K562 (cell line): ENCODE data around the gene PHF12.

Experiments used
- ATF6 ChIP-seq: sonication (generic); formaldehyde crosslinking; IDR thresholded peaks from 2 replicates; pipeline ENCODE4 v1.4.0; 2020; ENCODE audit warnings: mild to moderate bottlenecking, missing genetic modification reagents
- CTCF ChIP-seq, 3 experiments: IDR thresholded peaks in 2 of 3; conservative IDR thresholded peaks in 1 of 3; 2 replicates each; pipeline ENCODE4 v1.5.1; 2011 to 2012; ENCODE audit warnings: low read length in 3 of 3, mild to moderate bottlenecking in 3 of 3, control low read depth in 2 of 3, improper control_type of control experiment in 1 of 3, inconsistent platforms in 1 of 3, low read depth in 1 of 3, mixed read lengths in 1 of 3, moderate library complexity in 1 of 3; ENCODE audit not compliant: insufficient read depth in 2 of 3
- ETV6 ChIP-seq, 3 experiments: fragments of 150-350 bp in 1 of 3; sonication (generic) in 1 of 3; formaldehyde crosslinking in 1 of 3; IDR thresholded peaks; 2 replicates each; pipeline versions ENCODE4 v1.6.1 to v1.8.0; 2014 to 2022; ENCODE audit warnings: borderline replicate concordance in 2 of 3, low read depth in 2 of 3, antibody characterized with exemption in 1 of 3, low read length in 1 of 3, mild to moderate bottlenecking in 1 of 3, missing genetic modification reagents in 1 of 3
- HBP1 ChIP-seq: fragments of 450-650 bp; formaldehyde crosslinking; IDR thresholded peaks from 2 replicates; pipeline ENCODE4 v1.4.0; 2022; ENCODE audit warnings: missing genetic modification characterization
- HDAC6 ChIP-seq: IDR thresholded peaks from 2 replicates; pipeline ENCODE4 v1.6.1; 2012; ENCODE audit warnings: low read depth, mild to moderate bottlenecking, control low read depth, inconsistent platforms, low read length, moderate library complexity
- HDGF ChIP-seq: fragments of 450-650 bp; IDR thresholded peaks from 2 replicates; pipeline ENCODE4 v1.6.1; 2016
- POLR2A ChIP-seq: fragments of 450-650 bp; conservative IDR thresholded peaks from 2 replicates; pipeline ENCODE4 v1.6.1; 2016
- SIX5 ChIP-seq, 2 experiments: IDR thresholded peaks; 2 replicates each; pipeline ENCODE4 v1.6.1; 2011; ENCODE audit warnings: low read length in 2 of 2, borderline replicate concordance in 1 of 2, low read depth in 1 of 2, mild to moderate bottlenecking in 1 of 2, moderate library complexity in 1 of 2; ENCODE audit not compliant: insufficient read depth in 1 of 2
- SRSF9 ChIP-seq: fragments of 200-400 bp; formaldehyde crosslinking; IDR thresholded peaks from 2 replicates; pipeline ENCODE4 v1.6.1; 2017; ENCODE audit warnings: low read depth, low read length, borderline replicate concordance
- TBP ChIP-seq: optimal IDR thresholded peaks from 2 replicates; pipeline ENCODE3; 2011; ENCODE audit warnings: low read depth, low read length, improper control_type of control experiment
- ZBTB17 ChIP-seq: fragments of 450-650 bp; formaldehyde crosslinking; IDR thresholded peaks from 2 replicates; pipeline ENCODE4 v1.4.0; 2020; ENCODE audit warnings: mild to moderate bottlenecking
- ZNF398 ChIP-seq: fragments of 250-450 bp; sonication (Bioruptor Pico); IDR thresholded peaks from 2 replicates; pipeline ENCODE4 v1.8.0; 2021; ENCODE audit warnings: moderate library complexity, mild to moderate bottlenecking, inconsistent platforms
- TF ChIP-seq, protein P1 (sequence below): fragments of 450-650 bp; IDR thresholded peaks from 2 replicates; pipeline ENCODE4 v1.6.1; 2018; ENCODE audit not compliant: partially characterized antibody
- TF ChIP-seq, protein P2 (sequence below): fragments of 200-800 bp; sonication (Bioruptor generic); IDR thresholded peaks from 2 replicates; pipeline ENCODE4 v1.6.1; 2016; ENCODE audit warnings: missing genetic modification characterization, missing compliant biosample characterization

DNA sequence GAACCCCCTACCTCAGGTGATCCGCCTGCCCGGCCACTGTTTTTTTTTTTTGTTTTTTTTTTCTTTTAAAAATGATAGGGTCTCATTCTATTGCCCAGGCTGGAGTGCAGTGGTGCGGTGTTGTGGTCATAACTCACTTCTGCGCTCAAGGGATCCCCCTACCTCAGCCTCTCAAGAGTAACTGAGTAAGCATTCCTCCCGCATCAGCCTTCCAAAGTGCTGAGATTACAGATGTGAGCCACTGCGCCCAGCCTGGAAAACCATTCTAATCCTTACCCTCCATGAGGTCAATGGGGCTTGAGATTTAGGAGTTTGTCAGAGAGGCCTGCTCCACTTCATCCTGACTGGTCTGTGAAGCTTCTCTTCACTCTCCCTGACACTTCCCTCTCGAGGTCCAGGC is 84.0 kb downstream of the PHF12 start:
- TF ChIP-seq, protein P1, sequence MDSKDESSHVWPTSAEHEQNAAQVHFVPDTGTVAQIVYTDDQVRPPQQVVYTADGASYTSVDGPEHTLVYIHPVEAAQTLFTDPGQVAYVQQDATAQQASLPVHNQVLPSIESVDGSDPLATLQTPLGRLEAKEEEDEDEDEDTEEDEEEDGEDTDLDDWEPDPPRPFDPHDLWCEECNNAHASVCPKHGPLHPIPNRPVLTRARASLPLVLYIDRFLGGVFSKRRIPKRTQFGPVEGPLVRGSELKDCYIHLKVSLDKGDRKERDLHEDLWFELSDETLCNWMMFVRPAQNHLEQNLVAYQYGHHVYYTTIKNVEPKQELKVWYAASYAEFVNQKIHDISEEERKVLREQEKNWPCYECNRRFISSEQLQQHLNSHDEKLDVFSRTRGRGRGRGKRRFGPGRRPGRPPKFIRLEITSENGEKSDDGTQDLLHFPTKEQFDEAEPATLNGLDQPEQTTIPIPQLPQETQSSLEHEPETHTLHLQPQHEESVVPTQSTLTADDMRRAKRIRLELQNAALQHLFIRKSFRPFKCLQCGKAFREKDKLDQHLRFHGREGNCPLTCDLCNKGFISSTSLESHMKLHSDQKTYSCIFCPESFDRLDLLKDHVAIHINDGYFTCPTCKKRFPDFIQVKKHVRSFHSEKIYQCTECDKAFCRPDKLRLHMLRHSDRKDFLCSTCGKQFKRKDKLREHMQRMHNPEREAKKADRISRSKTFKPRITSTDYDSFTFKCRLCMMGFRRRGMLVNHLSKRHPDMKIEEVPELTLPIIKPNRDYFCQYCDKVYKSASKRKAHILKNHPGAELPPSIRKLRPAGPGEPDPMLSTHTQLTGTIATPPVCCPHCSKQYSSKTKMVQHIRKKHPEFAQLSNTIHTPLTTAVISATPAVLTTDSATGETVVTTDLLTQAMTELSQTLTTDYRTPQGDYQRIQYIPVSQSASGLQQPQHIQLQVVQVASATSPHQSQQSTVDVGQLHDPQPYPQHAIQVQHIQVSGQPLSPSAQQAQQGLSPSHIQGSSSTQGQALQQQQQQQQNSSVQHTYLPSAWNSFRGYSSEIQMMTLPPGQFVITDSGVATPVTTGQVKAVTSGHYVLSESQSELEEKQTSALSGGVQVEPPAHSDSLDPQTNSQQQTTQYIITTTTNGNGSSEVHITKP, result no peak
- TF ChIP-seq ATF6 (CRISPR knock-in tag), result no peak
- no peak for TF ChIP-seq SIX5 (IDR thresholded peaks at IDR 0.05; ENCODE audit: borderline replicate concordance in 1 of 2, insufficient read depth in 1 of 2, low read depth in 1 of 2, low read length in 2 of 2)
- TF ChIP-seq TBP, result no peak
- no peak for TF ChIP-seq CTCF (IDR thresholded peaks at IDR 0.05 in 2 of 3, conservative IDR thresholded peaks at IDR 0.05 in 1 of 3; ENCODE audit: insufficient read depth in 2 of 3, low read depth in 1 of 3, low read length in 3 of 3)
- no peak for TF ChIP-seq ZBTB17 (CRISPR knock-in tag)
- no peak for TF ChIP-seq ETV6 (IDR thresholded peaks at IDR 0.05; ENCODE audit: borderline replicate concordance in 1 of 2, low read depth in 2 of 2, low read length in 1 of 2)
- TF ChIP-seq ETV6 (CRISPR knock-in tag; IDR thresholded peaks at IDR 0.05; ENCODE audit: borderline replicate concordance), result no peak
- TF ChIP-seq POLR2A, result no peak
- TF ChIP-seq ZNF398 (CRISPR knock-in tag), result no peak
- TF ChIP-seq, protein P2, sequence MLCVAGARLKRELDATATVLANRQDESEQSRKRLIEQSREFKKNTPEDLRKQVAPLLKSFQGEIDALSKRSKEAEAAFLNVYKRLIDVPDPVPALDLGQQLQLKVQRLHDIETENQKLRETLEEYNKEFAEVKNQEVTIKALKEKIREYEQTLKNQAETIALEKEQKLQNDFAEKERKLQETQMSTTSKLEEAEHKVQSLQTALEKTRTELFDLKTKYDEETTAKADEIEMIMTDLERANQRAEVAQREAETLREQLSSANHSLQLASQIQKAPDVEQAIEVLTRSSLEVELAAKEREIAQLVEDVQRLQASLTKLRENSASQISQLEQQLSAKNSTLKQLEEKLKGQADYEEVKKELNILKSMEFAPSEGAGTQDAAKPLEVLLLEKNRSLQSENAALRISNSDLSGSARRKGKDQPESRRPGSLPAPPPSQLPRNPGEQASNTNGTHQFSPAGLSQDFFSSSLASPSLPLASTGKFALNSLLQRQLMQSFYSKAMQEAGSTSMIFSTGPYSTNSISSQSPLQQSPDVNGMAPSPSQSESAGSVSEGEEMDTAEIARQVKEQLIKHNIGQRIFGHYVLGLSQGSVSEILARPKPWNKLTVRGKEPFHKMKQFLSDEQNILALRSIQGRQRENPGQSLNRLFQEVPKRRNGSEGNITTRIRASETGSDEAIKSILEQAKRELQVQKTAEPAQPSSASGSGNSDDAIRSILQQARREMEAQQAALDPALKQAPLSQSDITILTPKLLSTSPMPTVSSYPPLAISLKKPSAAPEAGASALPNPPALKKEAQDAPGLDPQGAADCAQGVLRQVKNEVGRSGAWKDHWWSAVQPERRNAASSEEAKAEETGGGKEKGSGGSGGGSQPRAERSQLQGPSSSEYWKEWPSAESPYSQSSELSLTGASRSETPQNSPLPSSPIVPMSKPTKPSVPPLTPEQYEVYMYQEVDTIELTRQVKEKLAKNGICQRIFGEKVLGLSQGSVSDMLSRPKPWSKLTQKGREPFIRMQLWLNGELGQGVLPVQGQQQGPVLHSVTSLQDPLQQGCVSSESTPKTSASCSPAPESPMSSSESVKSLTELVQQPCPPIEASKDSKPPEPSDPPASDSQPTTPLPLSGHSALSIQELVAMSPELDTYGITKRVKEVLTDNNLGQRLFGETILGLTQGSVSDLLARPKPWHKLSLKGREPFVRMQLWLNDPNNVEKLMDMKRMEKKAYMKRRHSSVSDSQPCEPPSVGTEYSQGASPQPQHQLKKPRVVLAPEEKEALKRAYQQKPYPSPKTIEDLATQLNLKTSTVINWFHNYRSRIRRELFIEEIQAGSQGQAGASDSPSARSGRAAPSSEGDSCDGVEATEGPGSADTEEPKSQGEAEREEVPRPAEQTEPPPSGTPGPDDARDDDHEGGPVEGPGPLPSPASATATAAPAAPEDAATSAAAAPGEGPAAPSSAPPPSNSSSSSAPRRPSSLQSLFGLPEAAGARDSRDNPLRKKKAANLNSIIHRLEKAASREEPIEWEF (CRISPR knock-in tag), result no peak
- TF ChIP-seq SRSF9, result no peak
- TF ChIP-seq HDGF, result no peak
- TF ChIP-seq HDAC6, result no peak
- TF ChIP-seq HBP1 (CRISPR knock-in tag), result no peak
